ENCODE results near the gene THRAP3.

The THRAP3 gene

GRCh38 chr1:36326499-36326898 lies 102.3 kb downstream of the THRAP3 start:
- DNase-seq (ENCODE audit: low read depth, low spot score) = no peak

DNA sequence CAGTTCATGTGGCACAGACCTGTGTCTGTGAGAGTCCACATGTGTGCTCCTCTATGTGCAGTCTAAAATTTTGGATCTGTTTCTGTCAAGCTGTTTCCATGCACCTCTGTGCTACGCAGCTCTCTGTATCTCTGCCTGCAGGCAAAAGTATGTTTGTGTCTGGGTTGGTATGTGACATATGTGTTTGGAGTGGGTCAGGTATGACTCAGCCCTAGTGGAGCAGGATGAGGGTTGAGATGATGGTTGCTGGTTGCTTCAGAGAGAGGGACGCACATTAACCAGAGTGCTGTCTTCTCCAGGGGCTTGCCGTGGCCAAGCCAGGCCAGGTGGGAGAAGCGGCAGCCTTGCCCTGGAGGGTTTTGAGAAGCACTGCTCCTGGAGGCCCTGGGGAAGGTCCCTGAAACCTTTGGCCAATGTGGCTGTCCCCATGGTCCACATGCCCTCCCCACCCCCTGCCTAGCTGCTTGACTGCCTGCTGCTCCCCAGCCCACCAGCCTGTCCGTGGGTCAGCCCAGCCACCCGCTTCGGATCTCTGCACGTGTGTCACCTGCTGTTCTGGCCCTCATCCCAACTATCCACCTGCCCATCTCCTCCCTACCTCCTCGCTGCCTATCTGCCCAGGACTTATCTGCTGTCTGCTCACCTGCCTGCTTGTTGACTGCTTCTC lies 103.3 kb downstream of the THRAP3 start:
- DNase-seq (ENCODE audit: low read depth, low spot score) = no peak

- DNase-seq (ENCODE audit: low read depth, low spot score) = no peak
Measured at GRCh38 chr1:36328088-36328480, 103.8 kb downstream of the THRAP3 start.

GRCh38 chr1:36328713-36329112 lies 104.5 kb downstream of the THRAP3 start:
- DNase-seq (ENCODE audit: low read depth, low spot score) = no peak

DNA sequence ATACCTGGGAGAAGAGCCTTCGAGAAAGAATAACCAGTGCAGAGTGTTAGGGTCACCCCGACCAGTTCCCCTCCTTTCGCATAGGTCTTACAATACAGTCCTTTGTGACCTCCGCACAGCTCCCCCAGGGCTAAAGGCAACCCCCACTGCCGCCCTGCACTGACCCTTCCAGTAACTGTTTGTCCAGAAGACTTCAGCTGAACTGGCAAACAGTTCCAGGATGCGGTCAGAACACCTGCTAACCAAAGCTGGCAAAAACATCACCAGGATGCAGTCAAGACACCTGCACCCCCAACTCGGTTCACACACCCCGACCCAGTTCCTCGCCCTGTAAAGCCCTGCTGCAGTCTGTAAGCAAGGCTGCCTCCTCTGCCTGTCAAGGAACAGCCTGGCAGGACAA lies 105.6 kb downstream of the THRAP3 start:
- DNase-seq (ENCODE audit: low read depth, low spot score) = no peak

DNA sequence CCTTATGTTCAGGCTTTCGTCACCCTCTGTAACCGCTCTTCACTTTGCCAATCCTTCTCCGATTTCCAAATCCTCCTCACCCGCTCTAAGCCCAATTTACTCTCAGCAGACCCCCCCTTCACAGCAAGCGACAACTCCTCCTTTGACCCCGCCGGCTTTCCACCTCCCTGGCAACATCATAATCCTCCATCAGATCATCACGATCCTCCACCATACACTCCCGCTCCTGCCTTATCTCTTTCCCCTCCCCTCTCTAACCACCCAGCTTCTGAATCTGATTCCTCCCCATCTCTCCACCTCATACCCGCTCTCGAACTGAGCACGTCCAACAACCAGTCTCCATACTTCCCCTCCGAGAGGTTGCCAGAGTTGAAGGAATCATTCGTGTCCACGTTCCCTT lies 106.7 kb downstream of the THRAP3 start:
- no peak for DNase-seq (ENCODE audit: low read depth, low spot score)

DNA sequence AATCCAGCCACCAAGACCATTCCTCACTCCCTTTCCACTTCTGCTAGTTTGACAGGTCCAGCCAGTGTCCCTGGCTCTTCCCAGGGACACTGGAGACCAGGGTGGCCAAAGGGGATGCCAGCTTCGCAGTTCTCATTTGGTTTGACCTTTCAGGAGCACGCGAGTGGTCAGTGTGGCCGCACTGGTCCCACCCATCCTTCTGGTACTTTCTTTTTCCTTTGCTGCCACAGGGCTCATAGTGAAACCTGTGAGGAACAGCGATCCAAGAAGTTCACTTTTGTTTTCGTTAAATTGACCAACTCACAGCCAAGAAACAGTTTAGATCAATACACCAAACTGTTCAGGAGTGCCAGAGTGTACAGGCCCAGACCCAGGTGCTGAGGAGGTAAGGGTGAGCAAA lies 113.6 kb downstream of the THRAP3 start:
- DNase-seq (ENCODE audit: low read depth, low spot score) = no peak

GRCh38 chr1:36339215-36339614 lies 115.0 kb downstream of the THRAP3 start:
- no peak for DNase-seq (ENCODE audit: low read depth, low spot score)

DNA sequence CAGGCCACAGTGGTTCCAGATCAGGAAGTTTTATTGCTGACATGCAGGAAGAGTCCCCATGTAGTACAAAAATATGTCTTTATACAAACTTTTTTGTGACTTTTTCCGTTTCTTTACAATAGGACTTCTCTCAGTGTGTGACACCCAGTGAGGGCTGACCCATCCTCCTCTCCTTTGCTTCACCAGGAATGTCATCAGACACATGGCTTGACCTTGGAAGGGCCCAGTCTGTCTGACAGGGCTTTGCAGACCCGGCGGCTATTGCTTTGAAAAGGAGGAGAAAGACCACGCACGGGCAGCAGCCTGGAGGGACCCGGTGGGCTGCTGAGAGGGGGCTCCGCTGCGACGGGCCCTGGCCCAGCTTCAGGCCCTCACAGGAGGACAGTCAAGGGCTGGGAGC lies 115.4 kb downstream of the THRAP3 start:
- DNase-seq (ENCODE audit: low read depth, low spot score) = no peak

- DNase-seq (ENCODE audit: low read depth, low spot score) = no peak
Measured at GRCh38 chr1:36341626-36342320, 117.5 kb downstream of the THRAP3 start.

DNA sequence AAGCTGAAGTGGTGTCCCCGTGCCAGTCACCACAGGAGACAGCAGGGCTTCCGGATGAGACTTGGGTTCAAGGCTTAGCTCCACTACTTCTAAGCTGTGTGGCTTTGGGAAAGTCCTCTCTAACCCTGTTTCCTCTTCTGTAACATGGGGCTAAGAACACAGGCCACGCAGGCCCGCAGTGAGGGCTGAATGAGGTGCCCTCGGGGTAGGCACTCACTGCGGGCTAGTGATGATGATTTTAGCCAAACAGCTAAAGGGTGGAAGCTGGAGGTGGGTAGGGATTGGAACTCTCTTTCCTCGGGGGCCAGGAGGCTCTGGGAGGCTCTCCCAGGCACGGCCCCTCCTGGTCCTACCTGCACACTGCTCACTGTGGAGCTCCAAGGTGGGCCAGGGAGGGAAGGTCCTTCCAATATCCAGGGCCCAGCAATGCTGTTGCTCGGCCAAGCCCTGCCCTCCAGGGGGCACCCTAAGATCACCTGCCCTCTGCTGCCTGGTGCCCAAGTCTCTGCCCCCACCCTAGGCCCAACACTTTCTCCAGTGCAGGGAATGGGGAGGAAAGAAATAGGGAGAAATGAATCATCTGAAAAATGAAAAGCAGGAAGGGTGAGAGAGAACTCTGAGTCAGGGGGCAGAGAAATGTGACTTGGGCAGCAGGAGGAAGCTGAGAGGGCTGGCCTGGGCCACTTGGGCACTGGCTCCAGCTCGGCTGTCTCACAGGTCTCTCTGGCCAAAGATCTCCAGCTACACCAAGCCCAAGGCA lies 118.4 kb downstream of the THRAP3 start:
- DNase-seq (ENCODE audit: low read depth, low spot score) = peak; percentile 25

GRCh38 chr1:36343651-36344394 lies 119.6 kb downstream of the THRAP3 start:
- DNase-seq (ENCODE audit: low read depth, low spot score) = no peak

DNA sequence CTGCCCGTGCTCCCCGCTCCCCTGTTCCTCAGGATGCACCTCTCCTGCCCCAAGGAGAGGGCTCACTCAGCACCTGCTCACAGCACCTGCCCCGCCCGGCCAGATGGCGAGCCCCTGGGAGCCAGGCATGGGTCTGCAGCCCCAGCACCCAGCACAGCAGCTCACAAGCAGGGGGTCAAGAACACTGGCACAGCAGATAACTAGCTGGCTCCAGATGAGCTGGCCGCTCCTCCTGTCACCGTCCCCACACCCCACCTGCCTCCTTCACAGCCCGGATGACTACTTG lies 120.1 kb downstream of the THRAP3 start:
- DNase-seq (ENCODE audit: low read depth, low spot score) = no peak

GRCh38 chr1:36345353-36345752 lies 121.1 kb downstream of the THRAP3 start:
- no peak for DNase-seq (ENCODE audit: low read depth, low spot score)

DNA sequence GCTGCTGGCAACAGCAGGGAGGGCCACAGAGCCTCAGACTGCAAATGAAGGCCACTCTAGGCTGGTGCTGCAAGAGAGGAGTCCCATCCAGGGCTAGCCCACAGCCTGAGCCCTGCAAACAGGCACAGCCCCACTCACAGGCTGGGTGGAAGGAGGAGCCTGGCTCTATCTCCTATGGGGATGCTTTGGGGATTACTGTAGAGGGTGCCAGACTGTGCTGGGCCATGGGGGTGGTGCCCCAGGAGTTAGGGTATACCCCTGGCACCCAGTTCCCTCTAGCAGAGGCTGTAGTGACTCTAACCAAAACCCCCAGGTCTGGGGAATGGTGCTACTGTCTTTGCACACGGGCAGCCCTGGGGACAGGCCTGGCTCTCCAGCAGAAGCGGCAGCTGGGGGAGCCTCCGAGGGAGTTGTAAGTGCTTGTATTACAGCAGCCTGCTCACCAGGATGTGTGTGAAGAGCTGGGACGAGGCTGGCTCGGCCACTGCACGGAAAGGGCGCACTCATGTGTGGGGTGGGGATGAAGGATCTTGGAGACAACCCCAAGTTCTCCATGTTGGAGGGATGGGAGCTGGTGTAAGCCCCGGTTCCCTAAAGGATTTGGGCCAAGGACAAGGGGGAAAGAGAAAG lies 122.6 kb downstream of the THRAP3 start:
- no peak for DNase-seq (ENCODE audit: low read depth, low spot score)

DNA sequence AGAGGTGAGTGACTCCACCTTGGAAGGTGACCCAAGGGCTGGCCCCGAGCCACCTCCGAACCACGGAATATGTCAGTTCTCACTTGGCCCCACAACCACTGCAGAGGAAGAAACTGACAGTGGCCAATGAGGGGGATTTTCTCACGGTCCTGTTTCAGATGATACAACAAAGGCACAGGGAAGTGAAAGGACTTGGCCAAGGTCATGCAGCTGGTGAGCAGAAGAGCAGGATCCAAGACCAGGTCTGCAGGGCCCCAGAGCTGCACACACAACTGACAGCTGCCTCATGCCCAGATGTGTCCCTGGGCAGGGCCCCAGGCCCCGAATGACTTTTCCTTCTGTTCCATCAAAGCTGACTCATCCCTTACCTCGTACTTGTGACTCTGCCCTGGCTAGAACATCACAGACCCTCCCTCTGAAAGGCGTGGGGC lies 125.0 kb downstream of the THRAP3 start:
- no peak for DNase-seq (ENCODE audit: low read depth, low spot score)

DNA sequence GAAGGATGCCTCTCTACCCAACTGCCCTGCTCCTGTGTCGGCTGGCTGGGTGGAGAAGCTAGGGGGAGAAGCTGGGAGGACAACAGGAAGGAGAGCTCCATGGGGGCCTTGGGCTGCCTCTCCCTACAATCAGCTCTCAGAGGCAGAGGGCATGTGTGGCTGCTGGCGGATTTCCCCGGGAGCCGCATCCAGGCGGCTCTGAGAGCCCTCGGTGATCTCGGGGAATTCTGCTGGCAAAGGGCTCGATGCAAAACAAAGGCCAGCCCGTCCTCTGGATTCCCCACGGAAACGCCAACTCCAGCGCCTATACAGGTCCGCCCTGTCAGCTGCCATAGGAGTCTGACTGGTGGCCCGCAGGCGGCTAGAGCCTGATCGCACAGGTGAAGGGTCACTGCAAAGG lies 125.6 kb downstream of the THRAP3 start:
- no peak for DNase-seq (ENCODE audit: low read depth, low spot score)

GRCh38 chr1:36350659-36351226 lies 126.5 kb downstream of the THRAP3 start:
- no peak for DNase-seq (ENCODE audit: low read depth, low spot score)

GRCh38 chr1:36351227-36351977 lies 127.2 kb downstream of the THRAP3 start:
- DNase-seq (ENCODE audit: low read depth, low spot score) = no peak

- DNase-seq (ENCODE audit: low read depth, low spot score) = no peak
Measured at GRCh38 chr1:36352125-36352909, 128.1 kb downstream of the THRAP3 start.
